Activated CD8-positive, alpha-beta T cell treated with anti-CD3 and anti-CD28 coated beads for 36 hours (primary cell): ENCODE results near the gene PRR5. TPM values are rescaled to one million over a fixed set of nuclear protein-coding genes. Genes with fewer than 3 reads are reported as not detected.

Source experiments
- ATAC-seq: fragments of 200-7000 bp; cut with Tn5 transposase; one replicate; pipeline ENCODE4 v1.10.0; 2021; ENCODE audit warnings: mild to moderate bottlenecking, moderate library complexity
- CTCF ChIA-PET: fragments of 350-600 bp; sonication (Branson Sonifier 250); formaldehyde crosslinking; loops from one replicate; lab custom pipeline; 2021; ENCODE audit warnings: antibody characterized with exemption; lab: Charles Lee
- POLR2A ChIA-PET: fragments of 350-600 bp; sonication (Branson Sonifier 250); formaldehyde crosslinking; loops from one replicate; lab custom pipeline; 2021; ENCODE audit warnings: antibody characterized with exemption; lab: Charles Lee
- DNase-seq: peaks from one replicate; pipeline ENCODE4 v3.0.0-alpha.2; 2020
- H3K27ac Mint-ChIP-seq: one replicate; pipeline ENCODE4 v1.8.0; 2021; ENCODE audit warnings: mild to moderate bottlenecking, mixed read lengths
- H3K27me3 Mint-ChIP-seq: one replicate; pipeline ENCODE4 v1.8.0; 2021; ENCODE audit warnings: mixed read lengths
- H3K36me3 Mint-ChIP-seq: one replicate; pipeline ENCODE4 v1.8.0; 2021; ENCODE audit warnings: low read depth, mixed read lengths
- H3K4me1 Mint-ChIP-seq: one replicate; pipeline ENCODE4 v1.8.0; 2021; ENCODE audit warnings: low read depth, mixed read lengths
- H3K4me3 Mint-ChIP-seq: one replicate; pipeline ENCODE4 v1.8.0; 2021; ENCODE audit warnings: mild to moderate bottlenecking, moderate library complexity, mixed read lengths
- H3K9me3 Mint-ChIP-seq: one replicate; pipeline ENCODE4 v1.8.0; 2021; ENCODE audit warnings: mixed read lengths
- CTCF ChIP-seq: fragments of 200-600 bp; IDR thresholded peaks from one replicate; pipeline ENCODE4 v1.8.0; 2022; ENCODE audit warnings: antibody characterized with exemption, mild to moderate bottlenecking
- intact Hi-C: fragments of 100-400 bp; cut with micrococcal nuclease; formaldehyde crosslinking; loops from one replicate; pipeline ENCODE4 v1.10.0; 2022
- total RNA-seq, 2 experiments: library from RNA; stranded (reverse); gene quantifications; one replicate each; pipeline ENCODE4 v1.2.3, GENCODE V29; 2021

PRR5 gene
- total RNA-seq, 2 experiments from 2014 or later = 26.8 to 27.3 TPM

- ATAC-seq (peak; percentile 79), DNase-seq (peak; percentile 92)
- Mint-ChIP-seq H3K27me3 (no peaks in the 10 kb centered on the region), H3K4me1 (peaks cover 53% of the 10 kb centered on the region), H3K27ac (peak overlapping the region; percentile 92), H3K36me3 (no peaks in the 10 kb centered on the region), H3K4me3 (peak overlapping the region; percentile 3), H3K9me3 (no peaks in the 10 kb centered on the region)
- no peak for TF ChIP-seq CTCF
- intact Hi-C loops = no loop called here
- ChIA-PET CTCF (interaction anchor here (0.5 to 6.1 kb wide), 26 partner anchors 9 to 1374 kb away, joined by 3 to 56 read pairs (median 5); partner anchors contain the start of genes PARVG and PRR5), POLR2A (interaction anchor here (0.8 to 1.4 kb wide), 7 partner anchors 9 to 50 kb away, joined by 3 to 7 read pairs (median 3); no protein-coding TSS in a partner anchor)
These were observed 16.5 kb upstream of the PRR5 start for GRCh38 chr22:44685384-44686056.

- intact Hi-C loops = no loop called here
- no peaks in the 10 kb centered on the region for H3K9me3 Mint-ChIP-seq
- H3K36me3 Mint-ChIP-seq = no peaks in the 10 kb centered on the region
- no peak overlapping the region for H3K4me3 Mint-ChIP-seq
- no peak for ATAC-seq
- POLR2A ChIA-PET = interaction anchor here (0.5 kb wide), 2 partner anchors 19 to 36 kb away, joined by 3 read pairs; no protein-coding TSS in a partner anchor
- no peak for DNase-seq
- no peaks in the 10 kb centered on the region for H3K27me3 Mint-ChIP-seq
- CTCF ChIA-PET = interaction anchor here (1.6 to 3.2 kb wide), 2 partner anchors 11 to 14 kb away, joined by 4 to 25 read pairs; no protein-coding TSS in a partner anchor
- H3K27ac Mint-ChIP-seq = peak overlapping the region; percentile 78
- TF ChIP-seq CTCF = no peak
- H3K4me1 Mint-ChIP-seq = peaks cover 41% of the 10 kb centered on the region
These were observed 15.0 kb upstream of the PRR5 start for GRCh38 chr22:44686873-44687600.

GRCh38 chr22:44689173-44689572, 12.8 kb upstream of the PRR5 start:
- H3K27ac Mint-ChIP-seq = no peak overlapping the region
- no peak for TF ChIP-seq CTCF
- no peaks in the 10 kb centered on the region for H3K36me3 Mint-ChIP-seq
- H3K9me3 Mint-ChIP-seq = no peaks in the 10 kb centered on the region
- no peaks in the 10 kb centered on the region for H3K27me3 Mint-ChIP-seq
- ATAC-seq (no peak), DNase-seq (no peak)
- intact Hi-C loops = no loop called here
- ChIA-PET CTCF (interaction anchor here (0.6 to 2.1 kb wide), 3 partner anchors 9 to 88 kb away, joined by 3 to 6 read pairs (median 5); no protein-coding TSS in a partner anchor), POLR2A (no interaction called here)
- no peak overlapping the region for H3K4me3 Mint-ChIP-seq
- H3K4me1 Mint-ChIP-seq = peaks cover 24% of the 10 kb centered on the region

- Mint-ChIP-seq H3K36me3 (no peaks in the 10 kb centered on the region), H3K27ac (no peak overlapping the region), H3K4me1 (peaks cover 16% of the 10 kb centered on the region), H3K9me3 (no peaks in the 10 kb centered on the region), H3K27me3 (no peaks in the 10 kb centered on the region), H3K4me3 (no peak overlapping the region)
- ATAC-seq (no peak), DNase-seq (no peak)
- intact Hi-C loops = no loop called here
- CTCF ChIA-PET = interaction anchor here (1.4 to 2.1 kb wide), 2 partner anchors 8 to 45 kb away, joined by 5 to 6 read pairs; no protein-coding TSS in a partner anchor
- no peak for TF ChIP-seq CTCF
- POLR2A ChIA-PET = no interaction called here
These were observed 12.0 kb upstream of the PRR5 start for GRCh38 chr22:44689915-44690524.
